Left cardiac atrium (tissue), 4 donors: ENCODE measurements around the gene UBE2D3. TPM values are rescaled to one million over a fixed set of nuclear protein-coding genes. Genes with fewer than 3 reads are reported as not detected.

ENCODE experiments used
- ATAC-seq, 2 donors: fragments of 200-7000 bp; cut with Tn5 transposase; one replicate each; pipeline ENCODE4 v1.9.1; 2020; ENCODE audit warnings: mild to moderate bottlenecking in 2 of 2, moderate library complexity in 2 of 2
- DNase-seq: peaks from one replicate; pipeline ENCODE4 v3.0.0-alpha.2; 2020
- intact Hi-C, 2 donors: fragments of 100-400 bp; cut with DNase I; formaldehyde crosslinking; loops; one replicate each; pipeline versions ENCODE4 v1.14.1 to v1.15.1; 2022 to 2023
- total RNA-seq, 2 donors: library from RNA; stranded (reverse); fragmentation: NEBNext Ultra II Directional; extraction: Animal tissue kit (Norgen Biotek cat#: 25700); gene quantifications; one replicate each; pipeline ENCODE4 v1.2.1, GENCODE V29; 2021
- donor health status: DM: no; HTN: yes; CAD: no.
- donor health status: DM: no; HTN: yes; CAD: no; lungs with severe emphysema.
- donor health status: DM: yes; HTN: yes; CAD: no.
- donor health status: Dilated cardiomyopathy.

The UBE2D3 gene
- total RNA-seq, 2 donors from 2014 or later = 233 to 294 TPM

- DNase-seq (no peak), ATAC-seq (no peak)
- intact Hi-C loops = no loop called here
Measured at GRCh38 chr4:102761906-102762305, 65.4 kb downstream of the UBE2D3 start.

DNA sequence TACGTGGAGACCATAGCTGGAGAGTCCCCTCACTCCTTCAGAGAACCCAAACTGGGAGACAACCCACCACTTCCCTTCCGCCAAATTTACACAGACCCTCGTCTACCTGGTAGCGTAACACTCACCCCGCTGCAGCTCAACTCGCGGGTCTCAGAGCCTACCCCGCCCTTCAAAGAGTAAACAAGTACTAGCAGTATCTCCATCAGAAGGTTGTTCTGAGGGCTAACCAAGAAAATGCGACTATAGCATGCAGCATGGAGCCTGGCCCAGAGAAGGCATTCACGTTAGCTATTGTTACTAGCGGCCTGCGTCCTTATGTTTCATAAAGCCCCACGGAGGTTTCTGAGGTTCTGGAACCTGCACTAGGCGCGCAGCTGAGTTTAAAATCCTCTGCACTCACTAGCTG, 66.1 kb downstream of the UBE2D3 start:
- intact Hi-C loops = no loop called here
- DNase-seq (no peak), ATAC-seq (peak; percentile 3 to 12)

DNA sequence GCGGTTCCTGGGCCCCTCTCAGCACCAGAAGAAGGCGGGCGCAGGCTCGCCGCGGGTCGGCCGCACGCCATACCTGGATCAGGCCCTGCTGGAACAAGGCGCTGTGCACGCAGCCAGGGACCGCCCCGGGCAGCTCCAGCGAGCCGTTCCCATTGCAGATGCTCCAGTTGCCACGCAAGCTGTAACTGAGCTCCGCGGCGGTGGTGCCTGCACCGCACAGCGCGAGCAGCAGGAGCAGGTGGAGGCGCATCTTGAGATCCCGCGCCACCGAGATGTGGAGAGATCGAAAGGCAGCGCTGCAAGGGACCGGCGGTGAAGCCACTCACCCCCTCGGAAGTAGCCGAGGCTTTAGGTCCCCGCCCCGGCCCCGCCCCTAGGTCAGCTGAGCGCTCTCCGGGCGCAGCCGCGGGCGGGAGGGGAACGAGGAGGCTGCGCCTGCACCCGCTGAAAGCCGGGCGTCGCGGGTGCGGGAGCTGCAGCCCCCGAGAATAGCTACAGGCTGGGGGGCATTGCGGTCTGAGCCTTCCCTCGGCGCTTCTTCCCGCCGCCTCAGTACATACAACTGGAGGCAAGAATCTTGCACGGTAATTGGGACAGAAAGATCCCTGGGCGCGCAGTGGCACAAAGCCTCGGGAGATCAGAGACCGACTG, 66.6 kb downstream of the UBE2D3 start, which contains the start of gene MANBA:
Gene MANBA, minus strand, starts transcription at position 324 of the 651 bp plus-strand sequence. Its CDS starts 74 bp downstream, at position 250.
- intact Hi-C loops = no loop called here
- DNase-seq = peak; percentile 87
- ATAC-seq = peak; percentile 98 to 99

- intact Hi-C loops = no loop called here
- DNase-seq (no peak), ATAC-seq (peak; percentile 41 to 74)
Measured at GRCh38 chr4:102759831-102760644, 67.3 kb downstream of the UBE2D3 start.

GRCh38 chr4:102758241-102759160, 68.8 kb downstream of the UBE2D3 start:
- intact Hi-C loops = no loop called here
- ATAC-seq (no peak), DNase-seq (no peak)

DNA sequence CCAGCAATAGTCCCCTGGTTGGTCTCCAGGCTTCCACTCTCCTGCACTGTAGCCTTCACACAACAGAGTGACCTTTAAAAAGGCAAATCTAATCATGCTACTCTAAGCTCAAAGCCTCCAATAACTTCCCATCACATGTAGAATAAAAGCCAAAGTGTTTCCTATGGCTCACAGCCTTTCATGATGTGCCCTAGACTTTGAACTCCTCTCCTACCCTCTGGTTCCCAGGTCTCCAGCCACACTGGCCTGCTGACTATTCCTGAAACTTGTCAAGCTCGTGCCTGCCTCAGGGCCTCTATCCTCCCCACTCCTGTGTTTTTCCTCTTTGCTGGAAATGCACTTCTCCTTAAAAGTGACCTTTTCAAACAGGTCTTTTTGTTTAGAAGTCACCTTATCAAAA, 69.7 kb downstream of the UBE2D3 start:
- DNase-seq (no peak), ATAC-seq (no peak)
- intact Hi-C loops = no loop called here

DNA sequence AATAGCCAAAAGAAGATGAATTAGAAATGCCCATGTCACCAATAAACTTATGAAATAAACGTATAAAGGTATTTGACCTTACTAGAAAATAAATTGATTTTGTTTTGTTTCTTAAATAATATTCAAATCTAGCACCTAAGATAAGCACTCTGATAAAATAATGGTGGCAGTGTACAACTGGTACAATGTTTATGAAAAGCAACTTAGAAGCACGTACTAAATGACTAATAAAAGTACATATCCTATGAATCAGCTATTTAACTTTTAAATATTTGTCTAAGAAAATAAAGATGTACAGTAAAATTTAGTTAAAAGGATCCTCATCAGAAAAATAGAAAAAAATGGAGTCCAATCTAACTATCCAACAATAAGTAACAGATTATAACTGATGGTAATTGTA, 73.3 kb downstream of the UBE2D3 start:
- ATAC-seq (no peak), DNase-seq (no peak)
- intact Hi-C loops = no loop called here

DNA sequence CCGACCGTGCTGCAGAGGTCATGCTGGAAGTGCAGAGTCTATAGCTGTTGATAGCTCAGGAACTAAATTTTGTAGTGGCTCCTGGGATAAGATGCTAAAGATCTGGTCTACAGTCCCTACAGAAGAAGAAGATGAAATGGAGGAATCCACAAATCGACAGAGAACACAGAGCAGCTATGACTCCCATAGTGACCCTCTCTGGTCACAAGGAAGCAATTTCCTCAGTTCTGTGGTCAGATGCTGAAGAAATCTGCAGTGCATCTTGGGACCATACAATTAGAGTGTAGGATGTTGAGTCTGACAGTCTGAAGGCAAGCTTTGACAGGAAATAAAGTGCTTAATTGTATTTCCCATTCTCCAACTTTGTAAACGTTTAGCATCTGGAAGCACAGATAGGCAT, 75.4 kb downstream of the UBE2D3 start:
- ATAC-seq (no peak), DNase-seq (no peak)
- intact Hi-C loops = no loop called here

Other genes starting within 250 kb of the UBE2D3 start
- gene MANBA, start 66.6 kb downstream of the UBE2D3 start, total RNA-seq = 10 to 100 TPM; 22.2 to 26.8 TPM
- 10 to 100 TPM; 18.5 to 20.0 TPM for gene CISD2, start 41.4 kb upstream of the UBE2D3 start, total RNA-seq
- 1 to 10 TPM; 1.0 to 1.1 TPM for gene SLC9B1, start 192.2 kb upstream of the UBE2D3 start, total RNA-seq
- 10 to 100 TPM in 1 of 2 donors, 1 to 10 TPM in 1; 4.9 to 11.5 TPM for gene SLC9B2, start 249.2 kb upstream of the UBE2D3 start, total RNA-seq